Measurements from ENCODE around the gene KLC1. TPM values are rescaled to one million over a fixed set of nuclear protein-coding genes. Genes with fewer than 3 reads are reported as not detected.

Gene KLC1
- polyA plus RNA-seq, 2 of the 4 experiments (the other 2 are of a cell fraction) = 81.8 to 150 TPM

DNA sequence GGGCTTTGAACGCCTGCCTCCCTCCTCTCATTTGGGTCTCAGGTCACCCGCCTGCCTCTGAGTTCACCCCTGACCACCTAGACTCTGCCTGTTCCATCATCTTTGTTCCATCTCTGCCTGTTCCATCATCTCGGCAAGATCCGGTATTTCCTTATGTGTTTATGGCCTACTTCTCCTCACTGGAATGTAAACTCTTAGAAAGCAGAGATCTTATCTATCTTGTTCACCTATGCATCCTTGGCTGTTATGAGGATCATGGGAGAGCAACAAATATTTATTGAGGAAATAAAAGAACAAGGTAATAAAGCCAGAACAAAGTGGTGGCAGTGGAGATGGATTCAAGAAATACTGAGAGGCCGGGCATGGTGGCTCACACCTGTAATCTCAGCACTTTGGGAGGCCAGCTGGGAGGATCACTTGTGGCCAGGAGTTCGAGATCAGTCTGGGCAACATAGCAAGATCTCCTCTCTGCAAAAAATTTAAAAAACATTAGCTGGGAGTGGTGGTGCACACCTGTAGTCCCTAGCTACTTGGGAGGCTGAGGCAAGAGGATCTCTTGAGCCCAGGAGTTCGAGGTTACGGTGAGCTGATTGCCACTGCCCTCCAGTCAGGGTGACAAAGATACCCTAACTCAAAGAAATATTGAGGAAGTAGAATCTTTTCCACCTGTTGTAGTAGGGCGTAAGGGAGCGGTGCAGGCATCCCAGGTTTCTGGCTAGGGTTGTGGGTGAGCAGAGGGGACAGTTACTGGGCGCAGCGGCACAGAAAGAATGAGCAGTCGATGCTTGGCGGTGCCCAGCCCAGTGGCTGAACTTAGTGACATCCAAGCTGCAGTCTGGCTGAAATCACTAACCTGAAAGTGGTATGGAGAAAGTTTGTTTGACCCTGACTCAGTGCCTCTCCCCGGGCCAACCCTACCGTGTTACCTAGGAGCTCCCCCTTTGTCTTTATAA lies 1.7 kb upstream of the KLC1 start:
- ChIA-PET CTCF (interaction anchor here (1.0 kb wide), 1 partner anchor 44 kb away, joined by 3 read pairs; no protein-coding TSS in a partner anchor), POLR2A (interaction anchor here (0.5 kb wide), 1 partner anchor 12 kb away, joined by 3 read pairs; no protein-coding TSS in a partner anchor)
- Histone ChIP-seq H3K27ac (peak overlapping the region; percentile 96 to 98), H3K4me1 (peaks cover 47% of the 10 kb centered on the region), H3K9me3 (no peaks in the 10 kb centered on the region), H3K4me2 (peak overlapping the region; percentile 76), H3K4me3 (no peak overlapping the region)
- 83% methylated on average over 16 of the region's 16 CpGs for WGBS (ENCODE audit: missing lambda C conversion rate)
- no peak for TF ChIP-seq ZC3H11A (IDR thresholded peaks at IDR 0.05)
- no peak for TF ChIP-seq JUN (IDR thresholded peaks at IDR 0.05)
- TF ChIP-seq JUNB (IDR thresholded peaks at IDR 0.05) = no peak
- TF ChIP-seq HOXB5 (CRISPR knock-in tag; IDR thresholded peaks at IDR 0.05) = no peak
- TF ChIP-seq POLR2AphosphoS2 (conservative IDR thresholded peaks at IDR 0.05; ENCODE audit: low read length) = no peak
- TF ChIP-seq RFX5 (IDR thresholded peaks at IDR 0.05) = no peak
- TF ChIP-seq FOSB (CRISPR knock-in tag; IDR thresholded peaks at IDR 0.05) = no peak
- no peak for TF ChIP-seq RCOR1 (IDR thresholded peaks at IDR 0.05; ENCODE audit: low read depth, low read length)
- TF ChIP-seq, protein P1, sequence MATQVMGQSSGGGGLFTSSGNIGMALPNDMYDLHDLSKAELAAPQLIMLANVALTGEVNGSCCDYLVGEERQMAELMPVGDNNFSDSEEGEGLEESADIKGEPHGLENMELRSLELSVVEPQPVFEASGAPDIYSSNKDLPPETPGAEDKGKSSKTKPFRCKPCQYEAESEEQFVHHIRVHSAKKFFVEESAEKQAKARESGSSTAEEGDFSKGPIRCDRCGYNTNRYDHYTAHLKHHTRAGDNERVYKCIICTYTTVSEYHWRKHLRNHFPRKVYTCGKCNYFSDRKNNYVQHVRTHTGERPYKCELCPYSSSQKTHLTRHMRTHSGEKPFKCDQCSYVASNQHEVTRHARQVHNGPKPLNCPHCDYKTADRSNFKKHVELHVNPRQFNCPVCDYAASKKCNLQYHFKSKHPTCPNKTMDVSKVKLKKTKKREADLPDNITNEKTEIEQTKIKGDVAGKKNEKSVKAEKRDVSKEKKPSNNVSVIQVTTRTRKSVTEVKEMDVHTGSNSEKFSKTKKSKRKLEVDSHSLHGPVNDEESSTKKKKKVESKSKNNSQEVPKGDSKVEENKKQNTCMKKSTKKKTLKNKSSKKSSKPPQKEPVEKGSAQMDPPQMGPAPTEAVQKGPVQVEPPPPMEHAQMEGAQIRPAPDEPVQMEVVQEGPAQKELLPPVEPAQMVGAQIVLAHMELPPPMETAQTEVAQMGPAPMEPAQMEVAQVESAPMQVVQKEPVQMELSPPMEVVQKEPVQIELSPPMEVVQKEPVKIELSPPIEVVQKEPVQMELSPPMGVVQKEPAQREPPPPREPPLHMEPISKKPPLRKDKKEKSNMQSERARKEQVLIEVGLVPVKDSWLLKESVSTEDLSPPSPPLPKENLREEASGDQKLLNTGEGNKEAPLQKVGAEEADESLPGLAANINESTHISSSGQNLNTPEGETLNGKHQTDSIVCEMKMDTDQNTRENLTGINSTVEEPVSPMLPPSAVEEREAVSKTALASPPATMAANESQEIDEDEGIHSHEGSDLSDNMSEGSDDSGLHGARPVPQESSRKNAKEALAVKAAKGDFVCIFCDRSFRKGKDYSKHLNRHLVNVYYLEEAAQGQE (IDR thresholded peaks at IDR 0.05) = no peak
- TF ChIP-seq ZSCAN20 (CRISPR knock-in tag; IDR thresholded peaks at IDR 0.05) = no peak
- TF ChIP-seq, protein P2, sequence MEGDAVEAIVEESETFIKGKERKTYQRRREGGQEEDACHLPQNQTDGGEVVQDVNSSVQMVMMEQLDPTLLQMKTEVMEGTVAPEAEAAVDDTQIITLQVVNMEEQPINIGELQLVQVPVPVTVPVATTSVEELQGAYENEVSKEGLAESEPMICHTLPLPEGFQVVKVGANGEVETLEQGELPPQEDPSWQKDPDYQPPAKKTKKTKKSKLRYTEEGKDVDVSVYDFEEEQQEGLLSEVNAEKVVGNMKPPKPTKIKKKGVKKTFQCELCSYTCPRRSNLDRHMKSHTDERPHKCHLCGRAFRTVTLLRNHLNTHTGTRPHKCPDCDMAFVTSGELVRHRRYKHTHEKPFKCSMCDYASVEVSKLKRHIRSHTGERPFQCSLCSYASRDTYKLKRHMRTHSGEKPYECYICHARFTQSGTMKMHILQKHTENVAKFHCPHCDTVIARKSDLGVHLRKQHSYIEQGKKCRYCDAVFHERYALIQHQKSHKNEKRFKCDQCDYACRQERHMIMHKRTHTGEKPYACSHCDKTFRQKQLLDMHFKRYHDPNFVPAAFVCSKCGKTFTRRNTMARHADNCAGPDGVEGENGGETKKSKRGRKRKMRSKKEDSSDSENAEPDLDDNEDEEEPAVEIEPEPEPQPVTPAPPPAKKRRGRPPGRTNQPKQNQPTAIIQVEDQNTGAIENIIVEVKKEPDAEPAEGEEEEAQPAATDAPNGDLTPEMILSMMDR (IDR thresholded peaks at IDR 0.05) = no peak
- TF ChIP-seq RARB (CRISPR knock-in tag; IDR thresholded peaks at IDR 0.05) = no peak
- TF ChIP-seq CHD4 (IDR thresholded peaks at IDR 0.05; ENCODE audit: borderline replicate concordance) = no peak
- TF ChIP-seq MAFK (IDR thresholded peaks at IDR 0.05; ENCODE audit: partially characterized antibody) = no peak
- TF ChIP-seq, protein P3, sequence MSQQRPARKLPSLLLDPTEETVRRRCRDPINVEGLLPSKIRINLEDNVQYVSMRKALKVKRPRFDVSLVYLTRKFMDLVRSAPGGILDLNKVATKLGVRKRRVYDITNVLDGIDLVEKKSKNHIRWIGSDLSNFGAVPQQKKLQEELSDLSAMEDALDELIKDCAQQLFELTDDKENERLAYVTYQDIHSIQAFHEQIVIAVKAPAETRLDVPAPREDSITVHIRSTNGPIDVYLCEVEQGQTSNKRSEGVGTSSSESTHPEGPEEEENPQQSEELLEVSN (IDR thresholded peaks at IDR 0.05; ENCODE audit: borderline replicate concordance, low read depth) = no peak
- TF ChIP-seq, protein P4, sequence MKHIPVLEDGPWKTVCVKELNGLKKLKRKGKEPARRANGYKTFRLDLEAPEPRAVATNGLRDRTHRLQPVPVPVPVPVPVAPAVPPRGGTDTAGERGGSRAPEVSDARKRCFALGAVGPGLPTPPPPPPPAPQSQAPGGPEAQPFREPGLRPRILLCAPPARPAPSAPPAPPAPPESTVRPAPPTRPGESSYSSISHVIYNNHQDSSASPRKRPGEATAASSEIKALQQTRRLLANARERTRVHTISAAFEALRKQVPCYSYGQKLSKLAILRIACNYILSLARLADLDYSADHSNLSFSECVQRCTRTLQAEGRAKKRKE (CRISPR knock-in tag; IDR thresholded peaks at IDR 0.05; ENCODE audit: low read depth) = no peak
- TF ChIP-seq NPAS2 (CRISPR knock-in tag; IDR thresholded peaks at IDR 0.05; ENCODE audit: borderline replicate concordance) = no peak
- TF ChIP-seq, protein P5, sequence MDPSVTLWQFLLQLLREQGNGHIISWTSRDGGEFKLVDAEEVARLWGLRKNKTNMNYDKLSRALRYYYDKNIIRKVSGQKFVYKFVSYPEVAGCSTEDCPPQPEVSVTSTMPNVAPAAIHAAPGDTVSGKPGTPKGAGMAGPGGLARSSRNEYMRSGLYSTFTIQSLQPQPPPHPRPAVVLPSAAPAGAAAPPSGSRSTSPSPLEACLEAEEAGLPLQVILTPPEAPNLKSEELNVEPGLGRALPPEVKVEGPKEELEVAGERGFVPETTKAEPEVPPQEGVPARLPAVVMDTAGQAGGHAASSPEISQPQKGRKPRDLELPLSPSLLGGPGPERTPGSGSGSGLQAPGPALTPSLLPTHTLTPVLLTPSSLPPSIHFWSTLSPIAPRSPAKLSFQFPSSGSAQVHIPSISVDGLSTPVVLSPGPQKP (IDR thresholded peaks at IDR 0.05; ENCODE audit: low read depth, low read length) = no peak
- ATAC-seq (no peak), FAIRE-seq (no peak), DNase-seq (ENCODE audit: low read depth in 1 of 2, low spot score in 1 of 2) (no peak)

Data from A549 (cell line).